Measurements from ENCODE around the gene RHOU.
"Not testable (repeated sequence)": the region's sequence is repeated elsewhere in the genome, so short reads cannot be mapped to it uniquely, and the experiment has no call there.

RHOU gene

DNA sequence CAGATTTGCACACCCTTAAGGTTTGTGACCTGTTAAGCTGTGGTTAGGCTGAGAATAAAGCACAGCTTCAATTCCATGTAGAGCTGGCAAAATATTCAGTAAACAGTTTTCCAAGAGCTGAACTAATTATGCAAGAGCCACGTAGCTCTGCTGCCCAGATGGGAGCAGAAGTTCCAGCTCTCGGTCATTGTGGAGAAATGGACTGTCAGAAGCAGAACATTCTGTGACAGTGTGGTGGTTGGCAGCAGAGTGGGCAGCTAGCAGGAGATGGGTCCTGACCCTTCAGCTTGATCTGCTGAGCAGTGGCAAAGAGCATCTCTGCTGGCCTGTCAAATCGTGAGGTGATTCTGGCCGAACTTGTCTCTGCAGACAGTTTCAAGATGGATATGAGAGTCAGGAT, 23.2 kb downstream of the RHOU start:
- no peak for DNase-seq (ENCODE audit: low read depth in 2 of 2)

DNA sequence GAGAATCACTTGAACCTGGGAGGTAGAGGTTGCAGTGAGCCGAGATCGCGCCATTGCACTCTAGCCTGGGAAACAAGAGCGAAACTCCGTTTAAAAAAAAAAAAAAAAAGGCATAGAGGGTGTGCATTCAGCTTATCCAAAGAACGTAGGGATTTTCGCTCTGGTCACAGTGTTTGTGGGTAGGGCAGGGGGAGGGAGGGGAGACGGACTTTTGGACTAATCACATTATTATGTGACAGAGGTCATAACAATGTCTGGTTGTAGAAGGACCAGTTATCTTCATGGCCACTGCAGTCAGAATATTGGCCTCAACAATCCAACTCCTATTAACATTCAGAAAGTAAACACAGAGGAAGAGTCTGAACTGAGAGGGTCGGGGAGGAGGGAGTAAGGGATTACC, 25.7 kb downstream of the RHOU start:
- no peak for DNase-seq (ENCODE audit: low read depth in 2 of 2)

DNA sequence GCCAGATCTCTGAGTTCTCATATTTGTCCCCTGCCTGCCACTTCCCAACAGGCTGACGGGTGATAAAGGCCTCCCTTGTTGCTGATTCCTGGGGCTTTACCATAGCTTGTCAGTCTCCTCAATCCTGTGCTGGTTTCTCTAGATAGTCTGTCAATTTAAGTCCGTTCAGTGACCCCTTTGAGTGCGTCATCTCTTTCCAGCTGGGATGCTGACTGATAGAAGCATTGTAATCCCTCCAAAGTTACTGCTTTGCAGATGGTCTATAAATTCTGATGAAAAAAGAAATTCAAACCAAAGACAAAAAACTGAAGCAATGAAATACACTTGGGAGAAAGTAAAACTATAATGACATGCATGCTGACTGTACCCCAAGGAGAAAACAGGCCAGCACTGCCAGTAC, 28.3 kb downstream of the RHOU start:
- DNase-seq (ENCODE audit: low read depth in 2 of 2): no peak

GRCh38 chr1:228765168-228765946, 30.1 kb downstream of the RHOU start:
- no peak for DNase-seq (ENCODE audit: low read depth in 2 of 2)

GRCh38 chr1:228766788-228767187, 31.5 kb downstream of the RHOU start:
- no peak for DNase-seq (ENCODE audit: low read depth in 2 of 2)

DNA sequence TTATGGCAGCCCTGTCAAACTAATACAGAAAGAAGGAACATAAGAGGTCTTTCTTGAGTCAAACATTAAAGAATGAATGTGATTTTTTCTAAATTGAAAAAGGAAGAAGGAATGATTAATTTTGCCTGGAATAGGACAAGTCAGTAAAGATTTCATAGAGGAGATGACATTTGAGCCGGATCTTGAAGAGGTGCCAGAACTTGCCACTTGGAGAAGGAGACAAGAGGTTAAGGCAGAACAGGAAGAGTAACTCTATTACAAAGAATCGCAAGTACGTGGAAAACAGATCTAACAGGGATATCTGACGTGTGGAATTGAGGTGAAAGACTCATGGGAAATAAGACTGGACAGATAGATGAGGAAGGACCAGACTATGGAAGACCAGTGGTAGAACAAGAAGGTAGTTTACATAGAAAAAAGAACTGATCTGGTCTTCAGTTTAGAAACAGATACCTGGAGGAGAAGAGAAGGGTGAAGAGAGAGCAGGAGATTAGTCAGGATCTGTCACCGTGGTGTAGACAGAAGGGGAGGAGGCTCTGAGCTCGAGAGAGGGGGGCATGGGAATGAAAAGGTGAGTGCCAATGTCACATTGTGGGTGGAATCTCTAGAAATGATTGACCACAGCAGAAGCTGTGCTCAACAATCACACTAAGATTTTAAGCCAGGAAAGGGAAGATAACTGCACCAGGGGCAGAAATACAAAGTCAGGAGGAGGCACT, 32.5 kb downstream of the RHOU start:
- no peak for DNase-seq (ENCODE audit: low read depth in 2 of 2)

GRCh38 chr1:228768355-228769000, 33.2 kb downstream of the RHOU start:
- no peak for DNase-seq (ENCODE audit: low read depth in 2 of 2)

GRCh38 chr1:228770779-228771223, 35.5 kb downstream of the RHOU start:
- DNase-seq (ENCODE audit: low read depth in 2 of 2): no peak

DNA sequence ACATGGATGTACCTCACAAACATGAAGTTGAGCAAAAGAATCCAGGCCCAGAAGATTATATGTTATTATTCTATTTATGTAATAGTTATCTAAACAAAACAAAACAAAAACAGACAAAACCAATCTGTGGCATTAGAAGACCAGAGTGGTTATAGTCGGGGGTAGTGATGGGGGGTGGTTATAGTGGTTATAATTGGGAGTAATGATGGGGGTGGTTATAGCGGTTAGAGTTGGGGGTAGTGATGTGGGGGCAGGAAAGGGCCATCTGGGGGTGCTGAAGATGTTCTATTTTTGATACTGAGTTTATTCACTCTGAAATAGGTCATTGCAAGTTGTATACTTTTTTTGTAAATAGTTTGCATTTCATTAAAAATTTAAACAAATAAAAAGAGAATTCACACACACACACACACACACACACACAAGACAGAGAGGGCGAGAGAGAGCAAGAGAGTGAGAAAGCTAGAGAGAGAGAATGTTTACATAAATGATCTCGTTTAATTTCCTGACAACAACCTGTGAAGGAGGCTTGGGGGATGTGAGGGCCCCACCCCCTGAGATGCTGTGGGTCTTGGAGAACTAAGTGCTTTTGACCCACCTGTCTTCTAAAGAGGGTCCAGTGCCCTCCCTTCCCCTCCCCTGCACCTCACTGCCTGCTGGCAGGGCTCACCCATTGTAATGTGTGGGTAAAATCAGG, 37.4 kb downstream of the RHOU start:
- no peak for DNase-seq (ENCODE audit: low read depth in 2 of 2)

DNA sequence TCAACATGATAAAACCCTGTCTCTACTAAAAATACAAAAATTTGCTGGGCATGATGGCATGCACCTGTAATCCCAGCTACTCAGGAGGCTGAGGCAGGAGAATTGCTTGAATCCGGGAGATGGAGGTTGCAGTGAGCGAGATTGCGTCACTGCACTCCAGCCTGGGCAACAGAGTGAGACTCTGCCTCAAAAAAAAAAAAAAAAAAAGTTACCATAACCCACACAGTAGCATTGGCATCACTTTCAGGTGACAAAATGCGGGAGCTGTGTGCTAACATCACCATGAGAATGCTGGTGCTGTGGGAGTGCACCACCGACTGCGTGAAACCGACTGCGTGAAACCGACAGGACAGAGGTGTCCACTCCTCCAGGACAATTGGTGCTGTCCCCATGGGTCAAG, 40.7 kb downstream of the RHOU start:
- not testable (repeated sequence) for DNase-seq (ENCODE audit: low read depth in 2 of 2)

GRCh38 chr1:228776449-228776848, 41.2 kb downstream of the RHOU start:
- no peak for DNase-seq (ENCODE audit: low read depth in 2 of 2)

DNA sequence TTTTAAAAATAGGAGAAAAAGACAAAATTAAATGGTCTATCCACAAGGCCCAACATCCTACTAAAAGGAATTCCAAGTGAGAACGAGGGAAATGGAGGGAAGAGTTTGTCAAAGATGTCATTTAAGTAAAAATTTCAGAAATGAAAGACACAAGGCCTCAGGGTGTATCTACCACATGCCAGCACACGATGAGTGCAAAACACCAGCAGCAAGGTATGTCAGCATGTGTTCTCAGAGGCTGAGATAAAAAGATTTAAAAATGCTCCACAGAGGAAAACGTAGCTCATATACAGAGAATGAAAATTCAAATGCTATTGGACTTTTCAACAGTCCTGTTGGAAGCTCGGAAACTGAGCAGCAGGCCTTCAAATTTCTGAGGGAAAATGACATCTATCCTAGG, 42.0 kb downstream of the RHOU start:
- no peak for DNase-seq (ENCODE audit: low read depth in 2 of 2)

DNA sequence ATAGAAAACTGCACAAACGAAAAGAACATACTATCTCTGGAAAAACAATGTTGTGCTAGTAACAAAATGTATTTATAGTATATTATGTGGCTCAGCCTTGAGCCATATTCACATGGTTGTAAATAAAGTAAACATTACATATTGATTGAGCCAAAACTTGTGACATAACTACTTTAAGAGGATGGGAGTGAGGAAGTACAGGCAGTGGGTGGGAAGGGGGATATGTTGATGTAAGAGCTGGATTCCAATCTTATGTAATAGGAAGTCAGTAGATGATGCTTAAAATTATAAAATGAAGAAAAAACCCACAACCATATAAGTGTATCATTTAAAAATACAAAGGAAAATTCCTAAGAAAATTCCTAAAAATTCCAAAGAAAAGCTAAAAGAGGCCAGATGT, 42.7 kb downstream of the RHOU start:
- DNase-seq (ENCODE audit: low read depth in 2 of 2): no peak

GRCh38 chr1:228778466-228778865, 43.2 kb downstream of the RHOU start:
- DNase-seq (ENCODE audit: low read depth in 2 of 2): no peak

DNA sequence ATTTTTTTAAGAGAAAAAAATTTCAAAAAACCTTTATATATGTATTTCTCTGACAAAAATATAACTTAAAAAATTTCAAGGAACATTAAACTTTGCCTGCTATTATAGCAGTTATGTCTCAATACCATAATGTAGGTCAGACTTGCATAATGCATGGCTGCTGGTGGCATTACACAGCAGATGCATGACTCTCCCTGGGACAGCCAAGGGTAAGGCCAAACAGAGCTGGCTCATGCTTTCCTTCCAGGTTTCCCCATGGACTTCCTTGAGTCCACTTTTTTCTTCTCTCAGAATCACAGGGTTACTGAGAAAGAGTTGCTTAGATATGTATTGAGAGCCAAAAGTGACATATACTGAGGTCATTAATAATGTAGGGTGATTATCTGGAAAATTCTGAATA, 43.7 kb downstream of the RHOU start:
- no peak for DNase-seq (ENCODE audit: low read depth in 2 of 2)

DNA sequence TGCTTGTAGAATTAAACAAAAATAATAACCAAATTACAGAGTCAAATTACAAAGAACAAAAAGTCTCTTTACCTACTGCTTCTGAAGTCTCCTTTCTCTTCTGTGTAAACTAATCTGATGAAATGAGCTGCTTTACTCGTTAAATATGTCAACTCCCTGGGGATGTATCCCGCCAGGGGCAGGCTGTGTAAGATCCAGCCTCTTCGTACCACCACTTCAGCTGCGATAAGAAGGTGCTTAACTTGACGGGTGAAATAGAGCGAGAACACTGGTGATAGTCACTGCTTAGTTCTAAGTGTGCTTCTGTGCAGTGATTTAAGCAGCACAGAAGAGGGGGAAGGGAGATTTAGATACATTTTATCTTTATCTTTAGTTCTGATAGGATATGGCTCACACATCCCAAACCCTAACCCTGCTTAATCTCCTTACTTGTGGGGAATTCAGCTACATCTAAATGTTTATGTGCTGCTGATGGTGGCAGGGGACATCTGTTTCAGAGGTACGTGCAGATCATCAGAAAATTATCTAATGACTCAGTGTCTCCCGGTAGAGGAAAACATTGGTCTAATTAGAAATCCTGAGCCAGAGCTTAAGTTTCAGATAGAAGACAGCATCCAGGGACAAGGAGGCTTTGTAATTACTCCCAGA, 46.0 kb downstream of the RHOU start:
- DNase-seq (ENCODE audit: low read depth in 2 of 2): no peak

- no peak for DNase-seq (ENCODE audit: low read depth in 2 of 2)
Measured at GRCh38 chr1:228781809-228782661, 46.8 kb downstream of the RHOU start.

DNA sequence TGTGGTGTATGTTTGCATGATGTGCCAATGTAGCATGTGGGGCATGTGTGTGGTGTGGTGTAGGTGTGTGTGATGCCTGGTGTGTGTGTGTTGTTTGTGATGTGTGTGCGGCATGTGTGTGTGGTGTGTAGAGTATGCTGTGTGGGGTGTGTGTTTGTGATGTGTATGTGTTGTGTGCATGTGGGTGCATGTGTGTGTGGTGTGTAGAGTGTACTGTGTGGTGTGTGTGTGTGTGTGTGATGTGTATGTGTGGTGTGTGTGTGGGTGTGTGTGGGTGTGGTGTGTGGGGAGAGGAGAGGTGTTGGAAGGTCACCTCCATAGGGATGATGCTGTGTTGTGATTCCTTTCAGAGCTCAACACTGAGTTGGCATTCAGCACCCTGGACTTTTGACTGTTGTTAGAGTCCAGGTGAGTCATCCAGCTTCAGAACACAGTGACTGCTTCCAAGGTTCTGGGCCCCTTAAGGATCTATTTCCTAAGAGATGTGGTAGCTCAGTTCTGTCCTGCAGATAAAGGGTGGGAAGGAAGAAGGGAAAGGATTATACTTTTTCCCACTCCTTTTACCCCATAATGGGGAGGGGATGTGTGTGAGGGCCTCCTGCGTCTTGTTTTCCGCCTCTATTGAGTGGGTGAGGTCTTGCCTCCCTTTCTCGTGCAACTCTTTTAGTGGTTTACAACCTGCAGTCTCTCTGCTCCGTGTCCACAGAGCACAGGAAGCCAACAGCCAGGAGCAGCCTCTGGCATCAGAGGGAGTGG, 47.6 kb downstream of the RHOU start:
- DNase-seq (ENCODE audit: low read depth in 2 of 2): no peak

- DNase-seq (ENCODE audit: low read depth in 2 of 2): no peak
Measured at GRCh38 chr1:228783418-228784040, 48.2 kb downstream of the RHOU start.

- no peak for DNase-seq (ENCODE audit: low read depth in 2 of 2)
Measured at GRCh38 chr1:228784181-228784580, 48.9 kb downstream of the RHOU start.
